Kidney (tissue), 14 donors: ENCODE results near the gene AHCYL2. TPM values are rescaled to one million over a fixed set of nuclear protein-coding genes. Genes with fewer than 3 reads are reported as not detected.
"Not testable (repeated sequence)": the region's sequence is repeated elsewhere in the genome, so short reads cannot be mapped to it uniquely, and the experiment has no call there.

Source experiments
- DNase-seq, 5 donors: peaks; one replicate each; pipeline ENCODE4 v3.0.0-alpha.2; 2013 to 2020
- FAIRE-seq: peaks from 2 replicates; lab custom pipeline; 2012; peaks lifted over from hg19 to GRCh38; lab: Jason Lieb, UNC
- H3K27ac ChIP-seq, 2 donors: one replicate each; pipeline ENCODE4 v1.7.0; 2013; ENCODE audit warnings: low read depth in 2 of 2, low read length in 2 of 2, inconsistent platforms in 1 of 2
- H3K27me3 ChIP-seq: one replicate; pipeline ENCODE4 v1.7.1; 2013; ENCODE audit warnings: low read length, inconsistent platforms; ENCODE audit not compliant: control insufficient read depth, insufficient read depth
- H3K36me3 ChIP-seq, 3 donors: one replicate each; pipeline versions ENCODE4 v1.7.0 to v1.7.1; 2013; ENCODE audit warnings: low read length in 3 of 3, control low read depth in 1 of 3, inconsistent platforms in 1 of 3; ENCODE audit not compliant: insufficient read depth in 3 of 3, control insufficient read depth in 2 of 3
- H3K4me1 ChIP-seq, 3 donors: one replicate each; pipeline versions ENCODE4 v1.7.0 to v1.7.1; 2013; ENCODE audit warnings: low read length in 3 of 3, inconsistent platforms in 1 of 3, low read depth in 1 of 3; ENCODE audit not compliant: control insufficient read depth in 2 of 3, insufficient read depth in 2 of 3
- H3K4me3 ChIP-seq, 3 donors: one replicate each; pipeline versions ENCODE4 v1.7.0 to v1.8.1; 2013; ENCODE audit warnings: low read length in 3 of 3, control low read depth in 1 of 3, inconsistent platforms in 1 of 3
- H3K9ac ChIP-seq, 3 donors: one replicate each; pipeline versions ENCODE4 v1.7.0 to v1.7.1; 2013; ENCODE audit warnings: low read length in 3 of 3, control low read depth in 1 of 3, inconsistent platforms in 1 of 3
- H3K9me3 ChIP-seq, 3 donors: one replicate each; pipeline versions ENCODE4 v1.7.0 to v1.7.1; 2013; ENCODE audit warnings: low read length in 3 of 3, control low read depth in 1 of 3, inconsistent platforms in 1 of 3; ENCODE audit not compliant: control insufficient read depth in 2 of 3, insufficient read depth in 1 of 3
- intact Hi-C: fragments of 100-400 bp; cut with DNase I; formaldehyde crosslinking; loops from one replicate; pipeline ENCODE4 v1.11.1; 2022
- polyA plus RNA-seq: library from polyadenylated mRNA; stranded (reverse); fragments of 350-450 nt; fragmentation: Illumina TruSeq; extraction: RNeasy Lipid Tissue Mini Kit (QIAGEN cat#74804); gene quantifications from one replicate; pipeline ENCODE4 v1.2.3, GENCODE V29; 2014; ENCODE audit warnings: low read depth, low replicate concordance; ENCODE audit not compliant: insufficient read depth
- total RNA-seq: library from RNA; stranded (reverse); fragmentation: NEBNext Ultra II Directional; extraction: Animal tissue kit (Norgen Biotek cat#: 25700); gene quantifications from one replicate; pipeline ENCODE4 v1.2.1, GENCODE V29; 2021
- TF ChIP-seq, protein P1 (sequence below): IDR thresholded peaks from 3 replicates; pipeline ENCODE4 v1.5.1; 2012; ENCODE audit warnings: mild to moderate bottlenecking, moderate library complexity, borderline replicate concordance; ENCODE audit not compliant: insufficient read depth; ENCODE audit errors: extremely low read depth
- donor health status: control.
- donor health status: control.
- donor health status: control.
- donor health status: control.
- donor health status: control.
- donor health status: DM: yes; HTN: yes; CAD: no.
- donor health status: Normal renal cell carcinoma (clear cell type).

The AHCYL2 gene
- total and polyA plus RNA-seq, 2 donors from 2014 or later: 19.5 to 25.2 TPM

DNA sequence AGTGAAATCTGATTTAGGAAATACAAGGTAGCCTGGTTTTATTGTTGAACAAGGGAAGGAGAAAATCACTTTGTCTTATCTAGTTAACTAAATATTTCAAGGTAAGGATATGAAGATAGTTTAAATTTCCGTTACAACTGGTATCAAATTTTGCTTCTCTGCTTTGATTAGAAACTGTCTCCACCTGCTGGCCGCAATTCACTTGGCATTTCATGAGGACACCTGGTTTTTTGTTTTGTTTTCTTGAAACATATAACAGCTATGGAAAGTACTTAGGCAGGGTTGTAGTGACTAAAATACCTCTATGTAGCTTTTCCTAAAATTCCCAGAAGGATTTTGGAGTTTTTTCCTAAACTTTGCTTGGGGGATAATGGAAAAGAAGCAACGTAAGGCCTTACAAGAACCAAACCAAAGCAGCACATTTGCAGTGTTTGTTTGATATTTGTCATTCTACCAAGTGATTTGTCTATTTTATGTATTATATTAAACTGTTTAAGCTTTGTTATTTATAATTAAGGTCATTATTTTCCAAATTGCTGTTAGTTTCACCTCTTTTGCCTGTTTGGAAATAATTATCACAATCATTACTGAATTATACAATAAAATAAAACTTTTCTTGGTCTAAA, 73.6 kb downstream of the AHCYL2 start:
- DNase-seq (peak in 4 of 5 donors; percentile 45 to 73 (median 56)), FAIRE-seq (peak; percentile 80)
- Histone ChIP-seq H3K27me3 (no peaks in the 10 kb centered on the region), H3K9ac (no peak overlapping the region), H3K27ac (no peak overlapping the region), H3K9me3 (no peaks in the 10 kb centered on the region), H3K4me1 (peaks cover 0 to 3% (median 0%) of the 10 kb centered on the region in 3 donors), H3K4me3 (no peak overlapping the region), H3K36me3 (no peaks in the 10 kb centered on the region)
- TF ChIP-seq, protein P1, sequence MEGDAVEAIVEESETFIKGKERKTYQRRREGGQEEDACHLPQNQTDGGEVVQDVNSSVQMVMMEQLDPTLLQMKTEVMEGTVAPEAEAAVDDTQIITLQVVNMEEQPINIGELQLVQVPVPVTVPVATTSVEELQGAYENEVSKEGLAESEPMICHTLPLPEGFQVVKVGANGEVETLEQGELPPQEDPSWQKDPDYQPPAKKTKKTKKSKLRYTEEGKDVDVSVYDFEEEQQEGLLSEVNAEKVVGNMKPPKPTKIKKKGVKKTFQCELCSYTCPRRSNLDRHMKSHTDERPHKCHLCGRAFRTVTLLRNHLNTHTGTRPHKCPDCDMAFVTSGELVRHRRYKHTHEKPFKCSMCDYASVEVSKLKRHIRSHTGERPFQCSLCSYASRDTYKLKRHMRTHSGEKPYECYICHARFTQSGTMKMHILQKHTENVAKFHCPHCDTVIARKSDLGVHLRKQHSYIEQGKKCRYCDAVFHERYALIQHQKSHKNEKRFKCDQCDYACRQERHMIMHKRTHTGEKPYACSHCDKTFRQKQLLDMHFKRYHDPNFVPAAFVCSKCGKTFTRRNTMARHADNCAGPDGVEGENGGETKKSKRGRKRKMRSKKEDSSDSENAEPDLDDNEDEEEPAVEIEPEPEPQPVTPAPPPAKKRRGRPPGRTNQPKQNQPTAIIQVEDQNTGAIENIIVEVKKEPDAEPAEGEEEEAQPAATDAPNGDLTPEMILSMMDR: peak; percentile 81
- intact Hi-C loops: loop anchor here (10.0 kb wide), 1 partner anchor 74 kb away; the partner anchor contains the start of gene AHCYL2

DNA sequence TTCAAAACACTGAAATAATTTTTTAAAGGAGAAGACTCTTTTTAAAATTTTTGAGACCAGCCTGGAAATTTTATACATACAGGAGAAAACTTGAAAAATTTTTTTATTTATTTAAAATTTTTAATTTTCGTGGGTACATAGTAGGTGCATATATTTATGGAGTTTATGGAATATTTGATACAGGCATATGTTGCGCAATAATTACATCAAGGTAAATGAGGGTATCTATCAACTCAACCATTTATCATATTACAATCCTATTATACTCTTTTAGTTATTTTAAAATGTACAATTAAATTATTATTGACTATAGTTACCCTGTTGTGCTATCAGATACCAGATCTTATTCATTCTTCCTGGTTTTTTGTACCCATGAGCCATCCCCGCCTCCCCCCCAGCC, 75.1 kb downstream of the AHCYL2 start:
- TF ChIP-seq, protein P1: no peak
- H3K36me3 ChIP-seq: no peaks in the 10 kb centered on the region
- intact Hi-C loops: loop anchor here (10.0 kb wide), 1 partner anchor 75 kb away; the partner anchor contains the start of gene AHCYL2
- H3K9ac ChIP-seq: no peak overlapping the region
- no peak overlapping the region for H3K4me3 ChIP-seq
- DNase-seq: no peak
- H3K4me1 ChIP-seq: peaks cover 0 to 3% (median 0%) of the 10 kb centered on the region in 3 donors
- no peaks in the 10 kb centered on the region for H3K9me3 ChIP-seq
- H3K27ac ChIP-seq: no peak overlapping the region
- FAIRE-seq: no peak
- no peaks in the 10 kb centered on the region for H3K27me3 ChIP-seq

DNA sequence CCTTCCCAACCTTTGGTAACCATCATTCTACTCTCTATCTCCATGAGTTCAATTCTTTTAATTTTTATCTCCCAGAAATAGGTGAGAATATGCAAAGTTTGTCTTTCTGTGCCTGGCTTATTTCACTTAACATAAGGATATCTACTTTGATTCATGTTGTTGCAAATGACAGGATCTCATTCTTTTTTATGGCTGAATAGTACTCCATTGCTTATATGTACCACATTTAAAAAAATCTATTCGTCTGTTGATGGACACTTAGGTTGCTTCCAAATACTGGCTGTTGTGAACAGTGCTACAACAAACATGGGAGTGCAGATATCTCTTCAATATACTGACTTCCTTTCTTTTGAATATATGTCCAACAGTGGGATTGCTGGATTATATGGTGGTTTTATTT, 75.5 kb downstream of the AHCYL2 start:
- DNase-seq, H3K9me3 ChIP-seq, H3K4me3 ChIP-seq, H3K27ac ChIP-seq, H3K4me1 ChIP-seq, H3K9ac ChIP-seq, H3K36me3 ChIP-seq, H3K27me3 ChIP-seq, intact Hi-C loops, FAIRE-seq: not testable (repeated sequence)

DNA sequence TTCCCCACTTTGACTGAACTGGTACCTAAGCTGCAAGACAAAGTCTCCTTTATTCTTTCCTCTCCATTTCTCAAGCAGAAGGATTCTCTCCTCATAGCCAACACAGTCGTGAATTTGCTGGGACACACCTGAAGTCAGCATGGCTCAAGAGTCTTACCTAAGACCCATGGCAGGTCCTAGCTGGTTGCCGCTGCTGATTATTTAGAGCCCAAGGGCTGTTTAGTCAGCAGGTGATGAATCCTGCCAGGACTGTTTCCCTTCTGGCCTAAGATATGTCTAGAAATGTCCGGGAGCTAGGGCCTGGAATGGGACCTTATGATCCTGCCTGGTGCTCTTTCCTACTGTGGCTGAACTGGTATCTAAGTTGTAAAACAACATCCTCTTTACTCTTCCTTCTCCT, 82.8 kb downstream of the AHCYL2 start:
- Histone ChIP-seq H3K9me3 (no peaks in the 10 kb centered on the region), H3K36me3 (no peaks in the 10 kb centered on the region), H3K27me3 (no peaks in the 10 kb centered on the region), H3K4me1 (no peaks in the 10 kb centered on the region), H3K27ac (no peak overlapping the region), H3K9ac (no peak overlapping the region), H3K4me3 (no peak overlapping the region)
- no peak for FAIRE-seq
- intact Hi-C loops: no loop called here
- DNase-seq: no peak
- TF ChIP-seq, protein P1: no peak
